Neutrophil (primary cell): ENCODE data around the gene SPINT1.
A peak's percentile ranks its signal among the peaks of the same experiment; 100 is the strongest.

ENCODE experiments used
- H3K27ac ChIP-seq: fragments of 200-600 bp; sonication (generic); 2 replicates; pipeline ENCODE4 v1.5.1; 2016; ENCODE audit warnings: mild to moderate bottlenecking, moderate library complexity
- H3K27me3 ChIP-seq: fragments of 200-600 bp; sonication (generic); 2 replicates; pipeline ENCODE4 v1.6.0; 2016; ENCODE audit warnings: mild to moderate bottlenecking
- H3K36me3 ChIP-seq: fragments of 200-600 bp; sonication (generic); 2 replicates; pipeline ENCODE4 v1.5.1; 2017
- H3K4me1 ChIP-seq, 2 experiments: fragments of 200-600 bp in 1 of 2; sonication (generic) in 1 of 2; 1 replicate in 1 of 2; 2 replicates in 1 of 2; pipeline versions ENCODE4 v1.5.1 to v1.6.1; 2013 to 2016; ENCODE audit warnings: low read depth in 1 of 2, low read length in 1 of 2, mild to moderate bottlenecking in 1 of 2, moderate library complexity in 1 of 2; ENCODE audit not compliant: control insufficient read depth in 1 of 2, insufficient read depth in 1 of 2
- H3K4me3 ChIP-seq, 2 experiments: fragments of 200-600 bp in 1 of 2; sonication (generic) in 1 of 2; 1 replicate in 1 of 2; 2 replicates in 1 of 2; pipeline ENCODE4 v1.5.1; 2013 to 2016; ENCODE audit warnings: low read depth in 1 of 2, low read length in 1 of 2, mild to moderate bottlenecking in 1 of 2, moderate library complexity in 1 of 2
- H3K9me3 ChIP-seq: fragments of 200-600 bp; sonication (generic); 2 replicates; pipeline ENCODE4 v1.5.1; 2016
- TF ChIP-seq, protein P1 (sequence below): fragments of 200-600 bp; sonication (generic); IDR thresholded peaks from 2 replicates; pipeline ENCODE4 v1.5.1; 2016; ENCODE audit warnings: antibody characterized with exemption

SPINT1 gene

DNA sequence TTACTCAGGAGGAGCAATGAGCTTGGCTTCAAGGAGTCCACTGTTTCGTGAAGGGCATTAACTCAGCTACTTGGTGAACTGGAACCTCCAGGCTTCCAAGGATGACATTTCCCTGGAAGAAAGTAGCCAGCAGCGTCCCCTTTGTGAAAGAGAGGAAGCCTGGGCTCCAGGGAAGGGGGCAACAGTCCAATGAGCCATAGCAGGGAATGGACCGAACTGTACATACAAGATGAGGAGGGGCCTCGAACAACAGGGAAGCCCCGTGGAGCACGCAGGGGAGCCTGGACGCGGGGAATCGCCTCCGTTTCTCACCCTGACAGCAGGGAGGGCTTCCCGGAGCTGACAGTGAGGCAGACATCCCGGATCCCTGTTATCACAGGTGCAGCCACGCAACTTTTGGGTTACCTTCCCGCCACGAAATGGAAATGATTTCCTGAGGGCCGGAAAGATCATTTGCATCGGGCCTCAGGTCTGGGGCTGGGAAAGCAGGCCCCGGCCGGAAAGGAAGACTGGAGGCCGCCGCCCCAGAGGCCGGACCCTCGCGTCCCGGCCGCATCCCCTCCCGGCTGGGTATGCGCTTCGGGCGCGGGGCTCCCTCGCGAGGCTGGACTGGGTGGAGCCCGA is 475 bp upstream of the SPINT1 start:
- H3K27ac ChIP-seq: no peak overlapping the region
- H3K36me3 ChIP-seq: no peaks in the 10 kb centered on the region
- peaks cover 44 to 48% of the 10 kb centered on the region in 2 experiments for H3K4me1 ChIP-seq
- peak overlapping the region; percentile 88 to 91 for H3K4me3 ChIP-seq
- TF ChIP-seq, protein P1, sequence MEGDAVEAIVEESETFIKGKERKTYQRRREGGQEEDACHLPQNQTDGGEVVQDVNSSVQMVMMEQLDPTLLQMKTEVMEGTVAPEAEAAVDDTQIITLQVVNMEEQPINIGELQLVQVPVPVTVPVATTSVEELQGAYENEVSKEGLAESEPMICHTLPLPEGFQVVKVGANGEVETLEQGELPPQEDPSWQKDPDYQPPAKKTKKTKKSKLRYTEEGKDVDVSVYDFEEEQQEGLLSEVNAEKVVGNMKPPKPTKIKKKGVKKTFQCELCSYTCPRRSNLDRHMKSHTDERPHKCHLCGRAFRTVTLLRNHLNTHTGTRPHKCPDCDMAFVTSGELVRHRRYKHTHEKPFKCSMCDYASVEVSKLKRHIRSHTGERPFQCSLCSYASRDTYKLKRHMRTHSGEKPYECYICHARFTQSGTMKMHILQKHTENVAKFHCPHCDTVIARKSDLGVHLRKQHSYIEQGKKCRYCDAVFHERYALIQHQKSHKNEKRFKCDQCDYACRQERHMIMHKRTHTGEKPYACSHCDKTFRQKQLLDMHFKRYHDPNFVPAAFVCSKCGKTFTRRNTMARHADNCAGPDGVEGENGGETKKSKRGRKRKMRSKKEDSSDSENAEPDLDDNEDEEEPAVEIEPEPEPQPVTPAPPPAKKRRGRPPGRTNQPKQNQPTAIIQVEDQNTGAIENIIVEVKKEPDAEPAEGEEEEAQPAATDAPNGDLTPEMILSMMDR: no peak
- peaks cover 41% of the 10 kb centered on the region for H3K27me3 ChIP-seq
- H3K9me3 ChIP-seq: no peaks in the 10 kb centered on the region

DNA sequence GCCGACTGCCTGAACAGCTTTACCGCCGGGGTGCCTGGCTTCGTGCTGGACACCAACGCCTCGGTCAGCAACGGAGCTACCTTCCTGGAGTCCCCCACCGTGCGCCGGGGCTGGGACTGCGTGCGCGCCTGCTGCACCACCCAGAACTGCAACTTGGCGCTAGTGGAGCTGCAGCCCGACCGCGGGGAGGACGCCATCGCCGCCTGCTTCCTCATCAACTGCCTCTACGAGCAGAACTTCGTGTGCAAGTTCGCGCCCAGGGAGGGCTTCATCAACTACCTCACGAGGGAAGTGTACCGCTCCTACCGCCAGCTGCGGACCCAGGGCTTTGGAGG is 815 bp downstream of the SPINT1 start:
- H3K4me1 ChIP-seq: peaks cover 44 to 48% of the 10 kb centered on the region in 2 experiments
- H3K27ac ChIP-seq: peak overlapping the region; percentile 67
- TF ChIP-seq, protein P1: no peak
- no peaks in the 10 kb centered on the region for H3K36me3 ChIP-seq
- H3K9me3 ChIP-seq: no peaks in the 10 kb centered on the region
- H3K4me3 ChIP-seq: peak overlapping the region; percentile 88 to 91
- peaks cover 41% of the 10 kb centered on the region for H3K27me3 ChIP-seq

DNA sequence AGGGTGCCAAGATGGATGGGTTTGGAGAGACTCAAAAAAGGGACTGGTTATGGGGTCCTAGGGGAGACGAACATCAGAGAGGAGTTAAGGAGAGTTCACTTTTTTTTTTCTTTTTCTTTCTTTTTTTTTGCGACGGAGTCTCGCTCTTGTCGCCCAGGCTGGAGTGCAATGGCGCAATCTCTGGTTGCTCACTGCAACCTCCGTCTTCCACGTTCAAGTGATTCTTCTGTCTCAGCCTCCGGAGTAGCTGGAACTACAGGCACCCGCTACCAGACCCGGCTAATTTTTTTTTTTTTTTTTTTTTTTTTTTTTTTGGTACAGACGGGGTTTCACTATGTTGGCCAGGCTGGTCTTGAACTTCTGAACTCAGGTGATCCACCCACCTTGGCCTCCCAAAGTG is 1.2 kb downstream of the SPINT1 start:
- Histone ChIP-seq H3K27ac (peak overlapping the region; percentile 67), H3K27me3 (peaks cover 41% of the 10 kb centered on the region), H3K36me3 (no peaks in the 10 kb centered on the region), H3K4me3 (peak overlapping the region; percentile 88 to 91), H3K9me3 (no peaks in the 10 kb centered on the region), H3K4me1 (peaks cover 44 to 48% of the 10 kb centered on the region in 2 experiments)
- TF ChIP-seq, protein P1: no peak

DNA sequence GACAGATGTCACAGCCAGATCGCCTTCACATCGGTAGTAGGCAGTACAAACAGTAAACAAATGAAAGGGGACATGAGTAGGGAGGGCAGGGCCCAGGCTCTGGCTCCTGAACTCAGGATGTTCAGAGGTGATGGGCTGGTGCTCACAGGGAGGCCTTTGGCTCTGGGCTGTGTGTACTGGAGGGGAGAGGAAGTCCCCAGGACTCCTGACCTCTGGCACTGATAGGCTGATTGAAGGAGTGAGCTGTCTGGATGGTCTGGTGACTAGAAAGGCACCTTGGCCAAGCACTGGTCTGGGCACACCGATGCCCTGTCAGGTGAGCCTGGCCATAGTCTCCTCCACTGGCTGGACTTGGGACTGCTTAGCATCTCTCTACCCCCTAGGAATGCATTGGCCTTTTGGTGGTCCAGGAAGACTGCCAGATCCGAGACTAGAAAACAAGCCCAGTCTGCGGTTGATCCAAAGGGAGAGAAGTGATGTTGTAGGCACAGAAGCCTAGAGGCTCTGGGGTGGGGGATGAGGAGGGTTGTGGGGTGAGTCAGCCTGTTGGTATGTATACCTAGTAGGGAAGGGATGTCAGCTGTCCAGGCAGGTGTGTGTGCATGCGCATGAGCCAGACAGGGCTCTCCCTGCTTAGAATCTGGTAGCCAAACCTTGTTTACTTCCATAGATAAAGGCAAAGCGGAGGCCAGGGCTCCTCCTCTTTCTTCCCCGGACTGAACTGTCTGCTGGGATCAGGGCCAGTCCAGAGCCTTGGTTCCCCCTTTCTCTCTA is 1.9 kb downstream of the SPINT1 start:
- no peaks in the 10 kb centered on the region for H3K36me3 ChIP-seq
- TF ChIP-seq, protein P1: no peak
- peaks cover 41% of the 10 kb centered on the region for H3K27me3 ChIP-seq
- H3K4me1 ChIP-seq: peaks cover 44 to 48% of the 10 kb centered on the region in 2 experiments
- H3K27ac ChIP-seq: peak overlapping the region; percentile 35
- H3K9me3 ChIP-seq: no peaks in the 10 kb centered on the region
- H3K4me3 ChIP-seq: peak overlapping the region; percentile 88 to 91

DNA sequence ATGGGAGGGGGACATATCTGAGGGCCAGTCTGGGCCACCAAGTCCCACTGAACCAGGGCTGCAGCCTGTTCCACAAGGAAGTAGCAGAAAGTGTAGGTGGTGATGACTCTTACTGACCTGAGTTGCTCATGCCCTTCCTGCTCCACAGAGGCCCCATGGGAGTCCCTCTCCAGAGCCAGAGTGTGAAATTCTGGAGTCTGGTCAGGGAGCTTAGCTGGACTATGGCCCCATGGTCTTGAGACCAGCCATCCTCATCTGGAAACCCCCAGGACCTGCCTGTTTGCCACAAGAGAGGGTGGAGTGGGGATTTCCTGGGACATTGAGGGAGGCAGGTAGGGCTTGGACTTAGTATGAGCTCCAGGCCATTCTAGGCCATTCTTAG is 3.0 kb downstream of the SPINT1 start:
- TF ChIP-seq, protein P1: no peak
- Histone ChIP-seq H3K27ac (peak overlapping the region; percentile 84), H3K4me1 (peaks cover 44 to 48% of the 10 kb centered on the region in 2 experiments), H3K9me3 (no peaks in the 10 kb centered on the region), H3K27me3 (peaks cover 31% of the 10 kb centered on the region), H3K36me3 (no peaks in the 10 kb centered on the region), H3K4me3 (peak overlapping the region; percentile 29 to 47)
